AG09309 (cell line): ENCODE results near the gene SHANK2.
A peak's percentile ranks its signal among the peaks of the same experiment; 100 is the strongest.

ENCODE experiments used
- DNase-seq: peaks from one replicate; pipeline ENCODE4 v3.0.0-alpha.2; 2010; ENCODE audit warnings: low read depth
- H3K4me3 ChIP-seq: 2 replicates; pipeline ENCODE4 v1.5.1; 2011; ENCODE audit warnings: mild to moderate bottlenecking, low read depth, low read length, moderate library complexity; ENCODE audit not compliant: control insufficient read depth
- TF ChIP-seq, protein P1 (sequence below): IDR thresholded peaks from 2 replicates; pipeline ENCODE4 v1.5.1; 2011; ENCODE audit warnings: mild to moderate bottlenecking, low read depth, low read length, inconsistent platforms; ENCODE audit not compliant: insufficient read depth, control insufficient read depth; ENCODE audit errors: missing control alignments

SHANK2 gene

DNA sequence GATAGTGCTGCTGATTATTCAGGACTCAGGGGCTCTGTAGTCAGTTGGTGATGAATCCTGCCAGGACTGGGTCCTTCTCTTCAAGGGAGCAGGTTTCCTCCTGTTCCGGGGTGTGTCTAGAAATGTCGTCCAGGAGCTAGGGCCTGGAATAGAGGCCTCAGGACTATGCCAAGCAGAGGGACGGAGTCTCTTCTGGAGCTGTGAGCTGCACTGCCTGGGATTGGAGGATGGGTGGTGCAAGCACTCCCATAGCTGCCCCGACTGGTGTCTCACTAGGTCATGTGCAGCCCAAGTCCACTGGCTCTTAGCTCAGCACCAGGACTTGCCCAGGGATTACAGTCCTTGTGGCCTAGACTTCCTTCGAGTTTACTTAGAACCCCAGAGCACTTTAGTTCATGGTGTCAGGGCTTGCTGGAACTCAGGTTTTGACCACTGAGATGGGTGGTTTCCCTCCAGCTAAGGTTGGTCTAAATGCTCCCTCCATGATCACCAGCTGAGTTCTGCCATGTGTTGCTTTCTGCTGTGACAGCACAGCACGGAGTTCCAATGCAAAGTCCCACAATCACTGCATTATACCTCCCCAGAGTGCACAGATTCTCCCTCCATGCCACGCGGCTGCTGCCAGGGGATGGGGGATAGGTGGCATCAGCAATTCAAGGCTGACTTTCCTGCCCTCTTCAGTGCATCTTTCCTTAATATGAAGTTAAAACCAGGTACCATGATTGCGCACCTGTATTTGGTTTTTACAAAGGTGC lies 42.6 kb upstream of the SHANK2 start:
- H3K4me3 ChIP-seq: no peak overlapping the region
- TF ChIP-seq, protein P1, sequence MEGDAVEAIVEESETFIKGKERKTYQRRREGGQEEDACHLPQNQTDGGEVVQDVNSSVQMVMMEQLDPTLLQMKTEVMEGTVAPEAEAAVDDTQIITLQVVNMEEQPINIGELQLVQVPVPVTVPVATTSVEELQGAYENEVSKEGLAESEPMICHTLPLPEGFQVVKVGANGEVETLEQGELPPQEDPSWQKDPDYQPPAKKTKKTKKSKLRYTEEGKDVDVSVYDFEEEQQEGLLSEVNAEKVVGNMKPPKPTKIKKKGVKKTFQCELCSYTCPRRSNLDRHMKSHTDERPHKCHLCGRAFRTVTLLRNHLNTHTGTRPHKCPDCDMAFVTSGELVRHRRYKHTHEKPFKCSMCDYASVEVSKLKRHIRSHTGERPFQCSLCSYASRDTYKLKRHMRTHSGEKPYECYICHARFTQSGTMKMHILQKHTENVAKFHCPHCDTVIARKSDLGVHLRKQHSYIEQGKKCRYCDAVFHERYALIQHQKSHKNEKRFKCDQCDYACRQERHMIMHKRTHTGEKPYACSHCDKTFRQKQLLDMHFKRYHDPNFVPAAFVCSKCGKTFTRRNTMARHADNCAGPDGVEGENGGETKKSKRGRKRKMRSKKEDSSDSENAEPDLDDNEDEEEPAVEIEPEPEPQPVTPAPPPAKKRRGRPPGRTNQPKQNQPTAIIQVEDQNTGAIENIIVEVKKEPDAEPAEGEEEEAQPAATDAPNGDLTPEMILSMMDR: no peak
- no peak for DNase-seq

DNA sequence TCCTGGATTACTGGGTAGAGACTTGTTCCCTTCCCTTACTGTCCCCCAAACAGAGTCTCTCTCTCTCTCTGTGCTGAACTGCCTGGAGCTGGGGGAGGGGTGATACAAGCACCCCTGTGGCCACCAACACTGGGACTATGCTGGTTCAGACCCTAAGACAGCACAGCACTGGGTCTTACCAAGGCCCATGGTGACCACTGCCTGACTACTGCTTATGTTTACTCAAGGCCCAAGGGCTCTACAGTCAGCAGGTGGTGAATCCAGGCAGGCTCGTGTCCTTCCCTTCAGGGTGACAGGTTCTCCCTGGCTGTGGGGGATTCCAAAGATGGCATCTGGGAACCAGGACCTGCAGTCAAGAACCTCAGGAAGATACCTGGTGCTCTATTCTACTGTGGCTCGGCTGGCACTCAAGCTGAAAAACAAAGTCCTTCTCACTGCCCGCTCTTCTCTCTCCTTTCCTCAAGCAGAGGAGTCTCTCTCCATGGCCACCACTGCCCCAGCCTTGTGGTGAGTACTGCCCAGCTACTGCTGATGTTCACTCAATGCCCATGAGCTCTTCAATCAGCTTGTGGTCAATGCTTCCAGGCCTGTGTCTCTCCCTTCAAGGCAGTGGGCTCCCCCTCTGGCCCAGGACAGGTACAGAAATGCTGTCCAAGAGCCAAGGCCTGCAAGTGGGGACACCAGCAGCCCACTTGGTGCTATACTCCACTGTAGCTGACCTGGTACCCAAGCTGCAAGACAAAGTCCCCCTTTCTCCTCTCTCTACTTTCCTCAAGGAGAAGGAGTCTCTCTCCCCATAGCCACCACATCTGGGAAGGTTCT lies 41.8 kb upstream of the SHANK2 start:
- no peak for DNase-seq
- TF ChIP-seq, protein P1: no peak
- no peak overlapping the region for H3K4me3 ChIP-seq

GRCh38 chr11:71286701-71287643 lies 34.6 kb upstream of the SHANK2 start:
- DNase-seq: peak; percentile 99
- H3K4me3 ChIP-seq: no peak overlapping the region
- TF ChIP-seq, protein P1: no peak

DNA sequence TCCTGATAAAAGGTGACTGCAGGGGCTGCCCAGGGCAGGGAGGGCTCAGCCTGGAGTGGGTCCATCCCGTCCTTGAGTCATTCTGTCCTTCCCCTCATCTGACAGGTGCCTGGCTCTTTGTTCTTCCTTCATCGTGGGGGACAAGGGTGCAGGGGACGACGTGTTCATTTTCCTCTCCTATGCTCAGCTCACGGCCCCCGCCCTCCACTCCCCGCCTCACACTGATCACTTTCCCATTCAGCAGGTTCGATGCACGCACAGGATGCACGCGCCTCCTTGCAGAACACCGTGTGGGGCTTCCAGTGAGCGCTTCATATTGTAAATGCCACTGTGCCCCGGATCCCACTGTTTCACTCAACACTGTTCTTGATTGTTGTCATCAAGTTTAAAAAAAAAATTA lies 32.7 kb upstream of the SHANK2 start:
- no peak for DNase-seq
- TF ChIP-seq, protein P1: no peak
- H3K4me3 ChIP-seq: no peak overlapping the region

GRCh38 chr11:71284525-71285092 lies 32.2 kb upstream of the SHANK2 start:
- DNase-seq: no peak
- TF ChIP-seq, protein P1: no peak
- H3K4me3 ChIP-seq: no peak overlapping the region

DNA sequence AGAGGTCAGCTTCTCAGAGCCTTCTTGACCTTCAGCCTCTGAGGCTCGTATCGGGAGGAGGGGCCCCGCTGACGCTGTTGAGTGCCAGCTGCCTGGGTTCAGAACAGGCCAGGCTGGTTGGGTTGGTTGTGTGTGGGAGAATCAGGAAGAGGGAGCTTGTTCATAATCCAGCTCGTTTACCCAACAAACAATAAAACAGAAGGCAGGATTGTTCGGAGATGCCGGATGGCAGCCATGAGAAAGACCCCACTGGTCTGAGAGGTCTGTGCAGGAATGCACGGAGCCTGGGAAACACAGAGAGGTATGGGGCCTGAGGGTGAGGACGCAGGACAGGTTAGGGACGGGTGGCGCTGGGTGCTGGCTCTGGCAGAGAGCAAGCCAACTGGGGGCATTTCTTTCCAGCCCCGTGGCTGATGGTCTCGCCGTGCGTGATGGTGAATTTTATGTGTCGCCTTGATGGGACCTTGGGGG lies 31.6 kb upstream of the SHANK2 start:
- H3K4me3 ChIP-seq: no peak overlapping the region
- TF ChIP-seq, protein P1: no peak
- DNase-seq: no peak
